ACC112 (cell line): ENCODE data around the gene HSPA8.

Experiments
- H2AFZ ChIP-seq: fragments of 200-600 bp; sonication (generic); one replicate; pipeline ENCODE4 v1.6.0; 2017; ENCODE audit warnings: antibody characterized with exemption, low read length; ENCODE audit not compliant: unreplicated experiment
- H3K27ac ChIP-seq: fragments of 200-600 bp; sonication (generic); 2 replicates; pipeline ENCODE4 v1.5.1; 2014; ENCODE audit warnings: low read depth, mild to moderate bottlenecking, antibody characterized with exemption, low read length, moderate library complexity
- H3K27me3 ChIP-seq: fragments of 200-600 bp; sonication (generic); 2 replicates; pipeline ENCODE4 v1.6.1; 2014; ENCODE audit warnings: mild to moderate bottlenecking, antibody characterized with exemption, low read length, moderate library complexity, mixed read lengths; ENCODE audit not compliant: insufficient read depth
- H3K36me3 ChIP-seq: fragments of 200-600 bp; sonication (generic); 2 replicates; pipeline ENCODE4 v1.6.1; 2016; ENCODE audit warnings: mild to moderate bottlenecking, antibody characterized with exemption, low read length, moderate library complexity, mixed read lengths; ENCODE audit not compliant: insufficient read depth
- H3K4me1 ChIP-seq: fragments of 200-600 bp; sonication (generic); one replicate; pipeline ENCODE4 v1.6.1; 2016; ENCODE audit warnings: low read length, mixed read lengths; ENCODE audit not compliant: insufficient read depth, unreplicated experiment, control insufficient read depth
- H3K4me3 ChIP-seq: fragments of 200-600 bp; sonication (generic); 2 replicates; pipeline ENCODE4 v1.5.1; 2014; ENCODE audit warnings: mild to moderate bottlenecking, low read depth, low read length
- H3K79me2 ChIP-seq: fragments of 200-600 bp; sonication (generic); one replicate; pipeline ENCODE4 v1.6.0; 2016; ENCODE audit warnings: low read length; ENCODE audit not compliant: control insufficient read depth, unreplicated experiment, insufficient read depth

HSPA8 gene

DNA sequence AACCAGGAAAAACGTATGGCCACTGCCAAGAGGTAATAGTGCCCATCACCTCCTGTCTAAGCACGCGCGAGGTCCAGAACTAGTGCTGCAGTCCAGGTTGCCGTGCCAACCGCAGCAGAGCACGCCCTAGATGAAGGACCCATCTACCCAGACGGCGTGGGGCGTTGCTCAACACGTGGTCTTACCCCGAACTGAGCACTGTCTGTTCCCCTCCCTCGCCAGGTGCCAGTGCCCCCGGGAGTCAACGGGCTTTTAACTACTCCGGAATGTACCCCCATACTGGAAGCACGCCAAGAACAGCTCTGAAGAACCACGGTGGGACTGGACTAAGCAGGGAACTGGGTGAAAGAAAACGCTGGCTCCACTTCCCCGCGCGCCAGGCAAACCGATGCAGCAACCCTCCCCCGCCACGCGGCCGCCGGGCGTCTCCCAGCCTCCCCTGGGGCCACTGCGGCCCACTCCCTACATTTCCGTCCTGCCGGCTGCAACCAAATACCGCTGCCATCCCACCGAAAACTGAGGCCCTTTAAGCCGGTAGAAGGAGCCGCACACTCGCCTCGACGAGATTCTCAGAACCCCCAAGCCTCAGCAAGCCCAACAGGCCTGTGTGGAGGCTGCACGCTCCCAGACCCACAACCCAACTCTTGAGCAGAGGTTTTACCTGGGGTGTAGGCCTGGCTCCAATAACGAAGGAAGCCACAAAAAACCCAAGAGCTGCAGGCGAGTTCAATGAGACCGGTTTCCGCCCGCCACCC lies at the start of gene HSPA8:
Gene HSPA8 (minus strand): TSS at position 734 of the 755 bp plus-strand sequence. CDS start 812 bp downstream, outside the sequence.
- H3K4me1 ChIP-seq: peaks cover 49% of the 10 kb centered on the region
- peaks cover 49% of the 10 kb centered on the region for H3K36me3 ChIP-seq
- H3K4me3 ChIP-seq: peak within 1 kb of the TSS; percentile 87
- H3K27me3 ChIP-seq: no peaks in the 10 kb centered on the region
- peak within 1 kb of the TSS; percentile 99 for H3K27ac ChIP-seq
- peaks cover 75% of the 10 kb centered on the region for H3K79me2 ChIP-seq
- H2AFZ ChIP-seq: peak within 1 kb of the TSS; percentile 47

DNA sequence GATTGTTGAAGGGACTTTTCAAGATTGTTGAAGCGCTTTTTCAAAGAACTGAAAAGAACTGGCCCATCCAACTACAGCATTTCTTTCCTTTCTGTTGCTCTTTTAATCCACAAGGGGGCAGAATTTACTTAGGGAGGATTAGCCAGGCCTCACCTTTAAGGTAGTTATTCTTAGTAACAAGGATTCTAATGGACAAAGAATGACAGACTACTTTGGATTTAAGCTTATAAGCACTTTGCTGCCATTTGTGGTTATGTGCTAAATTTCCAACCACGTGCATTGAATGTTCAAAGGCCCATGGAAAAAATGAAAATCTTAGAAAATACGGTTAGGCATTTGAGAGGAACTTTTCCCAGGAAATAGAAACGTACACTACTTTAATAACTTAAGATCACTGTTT lies 49.5 kb upstream of the HSPA8 start:
- peak overlapping the region; percentile 81 for H3K27ac ChIP-seq
- H3K36me3 ChIP-seq: peaks cover 8% of the 10 kb centered on the region
- no peaks in the 10 kb centered on the region for H3K27me3 ChIP-seq
- peaks cover 12% of the 10 kb centered on the region for H3K4me1 ChIP-seq
- H2AFZ ChIP-seq: no peak overlapping the region
- H3K4me3 ChIP-seq: no peak overlapping the region
- peaks cover 51% of the 10 kb centered on the region for H3K79me2 ChIP-seq

DNA sequence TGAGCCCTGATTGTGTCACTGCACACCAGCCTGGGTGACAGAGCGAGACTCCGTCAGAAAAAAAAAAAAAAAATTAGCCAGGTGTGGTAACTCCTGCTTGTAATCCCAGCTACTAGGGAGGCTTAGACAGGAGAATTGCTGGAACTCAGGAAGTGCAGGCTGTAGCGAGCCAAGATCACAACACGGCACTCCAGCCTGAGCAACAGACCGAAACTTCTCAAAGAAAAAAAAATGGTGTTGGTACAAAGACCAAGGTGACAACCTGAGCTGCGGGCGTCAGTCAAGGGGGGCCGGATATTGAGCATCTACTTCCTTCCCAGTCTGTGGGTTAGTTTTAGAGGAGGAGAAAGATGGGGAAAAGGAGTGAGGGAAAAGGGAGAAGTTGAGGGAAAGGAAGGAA lies 48.5 kb upstream of the HSPA8 start:
- Histone ChIP-seq H3K4me3 (no peak overlapping the region), H2AFZ (no peak overlapping the region), H3K27ac (no peak overlapping the region), H3K4me1 (peaks cover 12% of the 10 kb centered on the region), H3K79me2 (peaks cover 45% of the 10 kb centered on the region), H3K27me3 (no peaks in the 10 kb centered on the region), H3K36me3 (no peaks in the 10 kb centered on the region; the same call in none of the 2 replicates)

GRCh38 chr11:123107945-123108495 lies 46.1 kb upstream of the HSPA8 start:
- H3K27ac ChIP-seq: no peak overlapping the region
- H3K4me1 ChIP-seq: peaks cover 19% of the 10 kb centered on the region
- H3K4me3 ChIP-seq: no peak overlapping the region
- H2AFZ ChIP-seq: no peak overlapping the region
- no peaks in the 10 kb centered on the region for H3K27me3 ChIP-seq
- H3K79me2 ChIP-seq: peaks cover 31% of the 10 kb centered on the region
- no peaks in the 10 kb centered on the region; the same call in 1 of the 2 replicates for H3K36me3 ChIP-seq

DNA sequence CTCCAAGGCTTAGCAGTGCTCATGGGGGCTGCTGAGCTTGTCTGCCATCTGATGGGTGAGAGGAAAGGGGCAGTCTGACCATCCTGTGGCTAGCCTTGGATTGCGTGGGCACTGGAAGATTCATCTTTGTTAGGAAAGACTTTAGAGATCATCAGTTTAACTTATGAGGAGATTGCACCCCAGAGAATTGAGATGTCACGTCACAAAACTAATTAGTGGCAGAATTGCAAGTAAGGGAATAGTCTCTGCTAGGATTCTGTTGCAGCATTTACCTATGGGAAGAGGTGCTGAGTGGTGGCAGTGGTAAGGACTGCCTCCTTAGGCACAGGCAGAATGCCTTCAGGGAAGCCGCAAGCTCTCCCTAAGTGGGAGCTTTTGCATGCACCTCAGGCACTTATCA lies 42.8 kb upstream of the HSPA8 start:
- Histone ChIP-seq H3K4me3 (no peak overlapping the region), H3K27me3 (no peaks in the 10 kb centered on the region), H3K79me2 (peaks cover 32% of the 10 kb centered on the region), H3K36me3 (0 out of 2 replicates have a peak, but pooled peaks cover under 1% of the 10 kb centered on the region), H3K4me1 (peaks cover 29% of the 10 kb centered on the region), H3K27ac (no peak overlapping the region), H2AFZ (no peak overlapping the region)

DNA sequence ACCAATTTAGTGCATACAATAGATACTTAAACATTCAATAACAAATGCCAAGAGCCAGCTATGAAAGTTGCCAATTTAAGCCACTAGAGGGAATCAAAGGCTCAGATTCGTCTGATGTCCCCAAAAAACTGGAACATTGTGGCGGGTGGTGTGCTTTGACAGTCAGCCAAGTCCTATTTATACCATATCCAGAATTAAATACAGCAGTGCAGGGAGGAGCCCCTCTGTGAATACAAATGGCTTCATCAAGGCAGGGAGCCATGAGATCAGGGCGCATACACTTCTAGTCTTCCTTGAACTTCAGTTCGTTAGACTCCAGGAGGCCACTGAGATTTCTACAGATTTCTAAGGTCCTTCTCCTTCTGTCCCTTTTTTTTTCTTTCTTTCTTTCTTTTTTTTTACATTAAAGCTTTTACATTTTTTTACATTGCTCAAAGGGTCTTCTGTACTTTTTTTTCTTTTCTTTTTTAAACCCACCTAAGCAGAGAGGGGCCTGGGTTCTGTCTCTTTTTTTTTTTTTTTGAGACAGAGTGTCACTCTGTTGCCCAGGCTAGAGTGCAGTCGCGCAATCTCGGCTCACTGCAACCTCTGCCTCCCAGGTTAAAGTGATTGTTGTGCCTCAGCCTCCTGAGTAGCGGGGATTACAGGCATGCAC lies 41.5 kb upstream of the HSPA8 start:
- Histone ChIP-seq H2AFZ (no peak overlapping the region), H3K27ac (no peak overlapping the region; the same call in 1 of the 2 replicates), H3K36me3 (0 out of 2 replicates have a peak, but pooled peaks cover 3% of the 10 kb centered on the region), H3K79me2 (peaks cover 24% of the 10 kb centered on the region), H3K4me1 (peaks cover 29% of the 10 kb centered on the region), H3K27me3 (no peaks in the 10 kb centered on the region), H3K4me3 (no peak overlapping the region)

DNA sequence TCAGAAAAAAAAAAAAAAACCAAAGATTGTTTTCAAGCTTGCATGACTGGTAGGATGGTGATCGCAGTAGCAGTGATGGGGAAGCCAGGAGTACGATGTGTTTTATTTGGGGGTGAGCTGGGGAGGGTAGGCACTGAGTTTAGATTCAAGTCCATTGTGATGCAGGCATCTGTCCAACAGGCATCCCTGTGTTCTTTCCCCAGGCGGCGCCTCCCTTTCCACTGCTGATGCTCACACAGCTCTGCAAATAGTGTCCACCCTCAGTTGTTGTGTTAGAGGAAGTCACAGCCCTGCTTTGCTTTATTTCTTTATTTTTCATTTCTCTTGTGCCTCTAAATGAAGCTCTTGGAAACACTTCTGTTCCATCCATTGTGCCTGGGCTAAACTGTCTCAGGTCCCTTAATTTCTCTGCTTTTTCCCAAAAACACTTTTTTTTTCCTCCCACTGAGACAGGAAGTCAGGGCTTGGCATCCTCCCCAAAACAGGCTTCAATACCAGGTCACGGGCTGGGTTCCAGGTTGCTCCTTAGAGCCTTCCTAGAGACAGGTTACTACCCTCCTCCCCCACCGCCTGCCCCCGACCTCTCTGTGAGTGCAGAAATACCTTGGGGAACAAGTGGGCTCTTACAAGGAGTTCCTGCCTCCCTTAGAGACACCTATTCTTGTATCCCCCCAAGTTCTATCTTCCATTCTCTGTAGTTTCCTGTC lies 38.6 kb upstream of the HSPA8 start:
- no peak overlapping the region for H2AFZ ChIP-seq
- peaks cover 29% of the 10 kb centered on the region for H3K4me1 ChIP-seq
- peak overlapping the region; percentile 36; the same call in 1 of the 2 replicates for H3K27ac ChIP-seq

GRCh38 chr11:123098990-123099389 lies 37.1 kb upstream of the HSPA8 start:
- H3K27me3 ChIP-seq: no peaks in the 10 kb centered on the region
- H3K36me3 ChIP-seq: peaks cover 14% of the 10 kb centered on the region
- no peak overlapping the region for H3K27ac ChIP-seq
- peaks cover 17% of the 10 kb centered on the region for H3K79me2 ChIP-seq
- H2AFZ ChIP-seq: no peak overlapping the region
- H3K4me1 ChIP-seq: peaks cover 26% of the 10 kb centered on the region
- no peak overlapping the region for H3K4me3 ChIP-seq

More for the DNA sequence above, 38.6 kb upstream of the HSPA8 start:
- Histone ChIP-seq H3K36me3 (peaks cover 11% of the 10 kb centered on the region), H3K4me3 (no peak overlapping the region), H3K79me2 (peaks cover 17% of the 10 kb centered on the region), H3K27me3 (no peaks in the 10 kb centered on the region)

- Histone ChIP-seq H3K79me2 (peaks cover 4% of the 10 kb centered on the region), H3K4me3 (no peak overlapping the region), H3K27ac (no peak overlapping the region), H2AFZ (no peak overlapping the region), H3K27me3 (no peaks in the 10 kb centered on the region), H3K4me1 (no peaks in the 10 kb centered on the region), H3K36me3 (peaks cover 17% of the 10 kb centered on the region)
These were observed 31.8 kb upstream of the HSPA8 start for GRCh38 chr11:123093739-123094138.

- peaks cover 13% of the 10 kb centered on the region; the same call in 1 of the 2 replicates for H3K36me3 ChIP-seq
- no peaks in the 10 kb centered on the region for H3K79me2 ChIP-seq
- H3K27me3 ChIP-seq: no peaks in the 10 kb centered on the region
- H3K4me1 ChIP-seq: no peaks in the 10 kb centered on the region
- no peak overlapping the region for H2AFZ ChIP-seq
- no peak overlapping the region for H3K27ac ChIP-seq
- H3K4me3 ChIP-seq: no peak overlapping the region
These were observed 29.6 kb upstream of the HSPA8 start for GRCh38 chr11:123091506-123091905.
